Testis (tissue), 3 donors: ENCODE measurements around the gene KPTN. TPM values are rescaled to one million over a fixed set of nuclear protein-coding genes. Genes with fewer than 3 reads are reported as not detected.

Experiments used
- DNase-seq: peaks from one replicate; pipeline ENCODE4 v3.0.0-alpha.2; 2019
- H3K27ac ChIP-seq, 2 donors: fragments of 200-600 bp; sonication (generic); one replicate each; pipeline ENCODE4 v1.5.1; 2019
- H3K27me3 ChIP-seq: fragments of 200-600 bp; sonication (generic); one replicate; pipeline ENCODE4 v1.5.1; 2019
- H3K36me3 ChIP-seq: fragments of 200-600 bp; sonication (generic); one replicate; pipeline ENCODE4 v1.5.1; 2017; ENCODE audit warnings: low read depth; ENCODE audit errors: missing control alignments
- H3K4me1 ChIP-seq: fragments of 200-600 bp; sonication (generic); one replicate; pipeline ENCODE4 v1.5.1; 2019
- H3K4me3 ChIP-seq, 2 donors: fragments of 200-600 bp; sonication (generic); one replicate each; pipeline ENCODE4 v1.5.1; 2017 to 2019
- H3K9me3 ChIP-seq: fragments of 200-600 bp; sonication (generic); one replicate; pipeline ENCODE4 v1.5.1; 2017
- POLR2A ChIP-seq: fragments of 450-650 bp; IDR thresholded peaks from one replicate; pipeline ENCODE4 v1.6.1; 2017; ENCODE audit warnings: antibody characterized with exemption, mild to moderate bottlenecking, moderate library complexity
- WGBS, 2 donors: methylation state at CpG; one replicate each; pipeline ENCODE4 v1.1.5; 2018; 5-methylcytosine and 5-hydroxymethylcytosine counted together
- intact Hi-C: fragments of 100-400 bp; cut with DNase I; formaldehyde crosslinking; loops from one replicate; pipeline ENCODE4 v1.15.1; 2023; ENCODE audit warnings: low total_unique reads
- polyA plus RNA-seq: library from polyadenylated mRNA; stranded (reverse); fragments of 350-450 nt; fragmentation: Illumina TruSeq; extraction: RNeasy Lipid Tissue Mini Kit (QIAGEN cat#74804); gene quantifications from one replicate; pipeline ENCODE4 v1.2.3, GENCODE V29; 2014; ENCODE audit warnings: low read depth, low replicate concordance; ENCODE audit not compliant: insufficient read depth
- total RNA-seq, 2 donors: library from RNA; depleted of rRNA; stranded (reverse); fragments of >200 nt; gene quantifications; one replicate each; pipeline ENCODE4 v1.2.3, GENCODE V29; 2016
- TF ChIP-seq, protein P1 (sequence below), 3 experiments: fragments of 450-650 bp in 2 of 3; fragments of 200-600 bp in 1 of 3; sonication (generic) in 1 of 3; IDR thresholded peaks; one replicate each; pipeline ENCODE4 v1.5.1; 2016 to 2019; ENCODE audit warnings: antibody characterized with exemption in 3 of 3, mild to moderate bottlenecking in 2 of 3, moderate library complexity in 1 of 3

KPTN gene
- total and polyA plus RNA-seq, 3 donors from 2014 or later, result 12.9 to 30.0 (median 13.5) TPM

GRCh38 chr19:47427241-47428176 lies 56.5 kb downstream of the KPTN start:
- H3K9me3 ChIP-seq, result no peaks in the 10 kb centered on the region
- WGBS, 2 donors, result 9% methylated on average over 17 of the region's 17 CpGs
- H3K4me1 ChIP-seq, result peaks cover 10% of the 10 kb centered on the region
- H3K27ac ChIP-seq, result no peak overlapping the region
- H3K36me3 ChIP-seq, result no peaks in the 10 kb centered on the region
- TF ChIP-seq, protein P1, sequence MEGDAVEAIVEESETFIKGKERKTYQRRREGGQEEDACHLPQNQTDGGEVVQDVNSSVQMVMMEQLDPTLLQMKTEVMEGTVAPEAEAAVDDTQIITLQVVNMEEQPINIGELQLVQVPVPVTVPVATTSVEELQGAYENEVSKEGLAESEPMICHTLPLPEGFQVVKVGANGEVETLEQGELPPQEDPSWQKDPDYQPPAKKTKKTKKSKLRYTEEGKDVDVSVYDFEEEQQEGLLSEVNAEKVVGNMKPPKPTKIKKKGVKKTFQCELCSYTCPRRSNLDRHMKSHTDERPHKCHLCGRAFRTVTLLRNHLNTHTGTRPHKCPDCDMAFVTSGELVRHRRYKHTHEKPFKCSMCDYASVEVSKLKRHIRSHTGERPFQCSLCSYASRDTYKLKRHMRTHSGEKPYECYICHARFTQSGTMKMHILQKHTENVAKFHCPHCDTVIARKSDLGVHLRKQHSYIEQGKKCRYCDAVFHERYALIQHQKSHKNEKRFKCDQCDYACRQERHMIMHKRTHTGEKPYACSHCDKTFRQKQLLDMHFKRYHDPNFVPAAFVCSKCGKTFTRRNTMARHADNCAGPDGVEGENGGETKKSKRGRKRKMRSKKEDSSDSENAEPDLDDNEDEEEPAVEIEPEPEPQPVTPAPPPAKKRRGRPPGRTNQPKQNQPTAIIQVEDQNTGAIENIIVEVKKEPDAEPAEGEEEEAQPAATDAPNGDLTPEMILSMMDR (IDR thresholded peaks at IDR 0.05), result peak; percentile 63 to 85 (median 72)
- TF ChIP-seq POLR2A, result no peak
- H3K4me3 ChIP-seq, result no peak overlapping the region
- intact Hi-C loops, result no loop called here
- peak; percentile 67 for DNase-seq
- H3K27me3 ChIP-seq, result no peaks in the 10 kb centered on the region

Other genes with a start within 250 kb of the KPTN start
- gene CCDC9, start 227.7 kb downstream of the KPTN start, total RNA-seq, result 10 to 100 TPM; 61.0 to 65.0 TPM
- 50.9 TPM for gene CCDC9, start 227.7 kb downstream of the KPTN start, polyA plus RNA-seq
- 10 to 100 TPM; 20.8 to 29.5 TPM for gene INAFM1, start 209.3 kb downstream of the KPTN start, total RNA-seq
- 9.0 TPM for gene INAFM1, start 209.3 kb downstream of the KPTN start, polyA plus RNA-seq
- gene C5AR1, start 174.4 kb downstream of the KPTN start, total RNA-seq, result 1 to 10 TPM; 3.9 to 6.1 TPM
- 3.5 TPM for gene C5AR1, start 174.4 kb downstream of the KPTN start, polyA plus RNA-seq
- 1 to 10 TPM; 2.7 to 3.9 TPM for gene C5AR2, start 152.0 kb downstream of the KPTN start, total RNA-seq
- gene C5AR2, start 152.0 kb downstream of the KPTN start, polyA plus RNA-seq, result 2.8 TPM
- gene DHX34, start 134.9 kb downstream of the KPTN start, total RNA-seq, result 100 to 1,000 TPM in 1 of 2 donors, 10 to 100 TPM in 1; 67.5 to 102 TPM
- 55.1 TPM for gene DHX34, start 134.9 kb downstream of the KPTN start, polyA plus RNA-seq
- 10 to 100 TPM; 12.5 to 21.3 TPM for gene MEIS3, start 64.7 kb downstream of the KPTN start, total RNA-seq
- 17.4 TPM for gene MEIS3, start 64.7 kb downstream of the KPTN start, polyA plus RNA-seq
- gene SLC8A2, start 12.3 kb downstream of the KPTN start, total RNA-seq, result 10 to 100 TPM in 1 of 2 donors, 1 to 10 TPM in 1; 5.0 to 12.9 TPM
- 4.2 TPM for gene SLC8A2, start 12.3 kb downstream of the KPTN start, polyA plus RNA-seq
- gene NAPA, start 30.8 kb upstream of the KPTN start, total RNA-seq, result 100 to 1,000 TPM; 227 to 257 TPM
- 194 TPM for gene NAPA, start 30.8 kb upstream of the KPTN start, polyA plus RNA-seq
- gene ZNF541, start 88.9 kb upstream of the KPTN start, total RNA-seq, result 10 to 100 TPM; 30.4 to 51.5 TPM
- 42.0 TPM for gene ZNF541, start 88.9 kb upstream of the KPTN start, polyA plus RNA-seq
- 10 to 100 TPM; 13.5 to 19.2 TPM for gene BICRA, start 124.9 kb upstream of the KPTN start, total RNA-seq
- gene BICRA, start 124.9 kb upstream of the KPTN start, polyA plus RNA-seq, result 9.2 TPM
- gene EHD2, start 229.2 kb upstream of the KPTN start, total RNA-seq, result 10 to 100 TPM; 26.8 to 33.9 TPM
- 37.0 TPM for gene EHD2, start 229.2 kb upstream of the KPTN start, polyA plus RNA-seq